K562 (cell line): ENCODE data around the gene SLC4A1. TPM values are rescaled to one million over a fixed set of nuclear protein-coding genes. Genes with fewer than 3 reads are reported as not detected.

Source experiments
- DIDO1 ChIP-seq: fragments of 450-650 bp; IDR thresholded peaks from 2 replicates; pipeline ENCODE4 v1.6.1; 2016; ENCODE audit warnings: low read depth, missing biosample characterization, missing genetic modification characterization
- NONO ChIP-seq, 2 experiments: fragments of 200-400 bp in 1 of 2; fragments of 450-650 bp in 1 of 2; formaldehyde crosslinking in 1 of 2; IDR thresholded peaks; 2 replicates each; pipeline ENCODE4 v1.6.1; 2017; ENCODE audit warnings: low read depth in 2 of 2, mild to moderate bottlenecking in 2 of 2, moderate library complexity in 2 of 2, low read length in 1 of 2
- POLR2AphosphoS5 ChIP-seq: IDR thresholded peaks from 2 replicates; pipeline ENCODE4 v1.6.1; 2011; ENCODE audit warnings: mild to moderate bottlenecking, low read depth, low read length, moderate library complexity; ENCODE audit not compliant: control insufficient read depth, insufficient read depth
- SRSF3 ChIP-seq: fragments of 200-400 bp; formaldehyde crosslinking; IDR thresholded peaks from 2 replicates; pipeline ENCODE4 v1.6.1; 2016; ENCODE audit warnings: mild to moderate bottlenecking, low read length, moderate library complexity; ENCODE audit not compliant: insufficient read depth
- ZNF212 ChIP-seq: fragments of 450-650 bp; formaldehyde crosslinking; IDR thresholded peaks from 2 replicates; pipeline ENCODE4 v1.4.0; 2020; ENCODE audit warnings: mild to moderate bottlenecking
- ZNF740 ChIP-seq, 3 experiments: fragments of 200-800 bp in 1 of 3; sonication (Bioruptor generic) in 1 of 3; sonication (generic) in 1 of 3; formaldehyde crosslinking in 1 of 3; IDR thresholded peaks; 2 replicates each; pipeline versions ENCODE4 v1.6.1 to v1.8.0; 2016 to 2022; ENCODE audit warnings: mild to moderate bottlenecking in 2 of 3, missing compliant biosample characterization in 2 of 3, missing genetic modification characterization in 2 of 3, missing genetic modification reagents in 1 of 3
- polyA plus RNA-seq, 8 experiments: library from polyadenylated mRNA; depleted of rRNA in 4 of 8; stranded (reverse) in 5 of 8; unstranded in 3 of 8; fragments of >200 nt; fragmentation: Nextera tagmentation in 2 of 8; fragmentation: Illumina TruSeq in 1 of 8; extraction: Ambion mirVana in 2 of 8; extraction: Trizol in 1 of 8; gene quantifications; 2 replicates each; pipeline versions ENCODE4 v1.2.1 to v1.2.3, GENCODE V29; 2011 to 2014; ENCODE audit warnings: inconsistent platforms in 1 of 8, missing spikeins in 1 of 8
- total RNA-seq, 7 experiments: library from RNA; depleted of rRNA in 6 of 7; stranded (reverse); fragments of >200 nt in 6 of 7; fragmentation: Illumina TruSeq in 2 of 7; extraction: Trizol in 2 of 7; gene quantifications; 2 replicates each; pipeline versions ENCODE4 v1.2.1 to v1.2.3, GENCODE V29; 2011 to 2021; ENCODE audit warnings: low replicate concordance in 1 of 7
- TF ChIP-seq, protein P1 (sequence below), 2 experiments: IDR thresholded peaks in 1 of 2; conservative IDR thresholded peaks in 1 of 2; 2 replicates each; pipeline ENCODE4 v1.6.1; 2016; ENCODE audit warnings: low read depth in 2 of 2, mild to moderate bottlenecking in 1 of 2, missing compliant biosample characterization in 1 of 2, missing genetic modification characterization in 1 of 2, moderate library complexity in 1 of 2
- TF ChIP-seq, protein P2 (sequence below): fragments of 450-650 bp; IDR thresholded peaks from 2 replicates; pipeline ENCODE4 v1.6.1; 2014; ENCODE audit warnings: low read depth, mild to moderate bottlenecking, moderate library complexity, borderline replicate concordance

The SLC4A1 gene
- total and polyA plus RNA-seq, 9 of the 15 experiments (the other 6 are each of a cell fraction or from before 2014, with no cell fraction given) = 0.14 to 1.00 (median 0.53) TPM

GRCh38 chr17:44210342-44211192 lies 57.4 kb downstream of the SLC4A1 start (continued):
- TF ChIP-seq SRSF3 = no peak
- TF ChIP-seq ZNF212 (CRISPR knock-in tag) = no peak
- TF ChIP-seq POLR2AphosphoS5 = peak; percentile 75
- peak in 1 of 2 experiments; percentile 79; a peak in 2 of 4 replicates for TF ChIP-seq NONO (IDR thresholded peaks at IDR 0.05; ENCODE audit: low read depth in 2 of 2, low read length in 1 of 2)
- TF ChIP-seq DIDO1 (tag) = no peak
- 0 out of 2 replicates have a peak, but pooled peaks have one; percentile 22 for TF ChIP-seq ZNF740 (CRISPR knock-in tag; IDR thresholded peaks at IDR 0.05)
- no peak for TF ChIP-seq ZNF740 (tag; IDR thresholded peaks at IDR 0.05)
- TF ChIP-seq, protein P1, sequence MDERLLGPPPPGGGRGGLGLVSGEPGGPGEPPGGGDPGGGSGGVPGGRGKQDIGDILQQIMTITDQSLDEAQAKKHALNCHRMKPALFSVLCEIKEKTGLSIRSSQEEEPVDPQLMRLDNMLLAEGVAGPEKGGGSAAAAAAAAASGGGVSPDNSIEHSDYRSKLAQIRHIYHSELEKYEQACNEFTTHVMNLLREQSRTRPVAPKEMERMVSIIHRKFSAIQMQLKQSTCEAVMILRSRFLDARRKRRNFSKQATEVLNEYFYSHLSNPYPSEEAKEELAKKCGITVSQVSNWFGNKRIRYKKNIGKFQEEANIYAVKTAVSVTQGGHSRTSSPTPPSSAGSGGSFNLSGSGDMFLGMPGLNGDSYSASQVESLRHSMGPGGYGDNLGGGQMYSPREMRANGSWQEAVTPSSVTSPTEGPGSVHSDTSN (CRISPR knock-in tag; IDR thresholded peaks at IDR 0.05; ENCODE audit: low read depth) = no peak
- TF ChIP-seq, protein P1 (tag; conservative IDR thresholded peaks at IDR 0.05; ENCODE audit: low read depth) = no peak
- TF ChIP-seq, protein P2, sequence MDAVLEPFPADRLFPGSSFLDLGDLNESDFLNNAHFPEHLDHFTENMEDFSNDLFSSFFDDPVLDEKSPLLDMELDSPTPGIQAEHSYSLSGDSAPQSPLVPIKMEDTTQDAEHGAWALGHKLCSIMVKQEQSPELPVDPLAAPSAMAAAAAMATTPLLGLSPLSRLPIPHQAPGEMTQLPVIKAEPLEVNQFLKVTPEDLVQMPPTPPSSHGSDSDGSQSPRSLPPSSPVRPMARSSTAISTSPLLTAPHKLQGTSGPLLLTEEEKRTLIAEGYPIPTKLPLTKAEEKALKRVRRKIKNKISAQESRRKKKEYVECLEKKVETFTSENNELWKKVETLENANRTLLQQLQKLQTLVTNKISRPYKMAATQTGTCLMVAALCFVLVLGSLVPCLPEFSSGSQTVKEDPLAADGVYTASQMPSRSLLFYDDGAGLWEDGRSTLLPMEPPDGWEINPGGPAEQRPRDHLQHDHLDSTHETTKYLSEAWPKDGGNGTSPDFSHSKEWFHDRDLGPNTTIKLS = peak; percentile 57; the same call in 1 of the 2 replicates
